ENCODE measurements around the gene ACOX2.

ACOX2 gene

DNA sequence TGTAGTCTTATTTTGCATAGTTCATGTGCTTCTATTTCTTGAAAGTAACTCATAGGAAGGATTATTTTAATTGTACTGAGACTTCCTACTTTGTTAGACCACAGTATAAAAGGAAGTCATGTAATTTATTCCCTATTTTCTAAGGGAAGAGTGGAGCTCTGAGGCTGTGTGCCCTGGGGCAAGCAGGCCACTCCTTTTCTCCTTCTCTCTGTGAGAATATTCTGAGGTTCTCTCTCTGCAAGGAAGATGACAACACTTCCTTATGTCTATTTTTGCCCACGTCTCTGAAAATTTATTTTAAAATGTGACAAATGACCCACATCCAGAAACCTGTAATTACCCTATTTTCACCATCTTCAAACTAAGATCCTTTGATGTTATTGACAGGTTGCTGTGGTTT, 34.1 kb downstream of the ACOX2 start:
- no peak for DNase-seq (ENCODE audit: low spot score)

DNA sequence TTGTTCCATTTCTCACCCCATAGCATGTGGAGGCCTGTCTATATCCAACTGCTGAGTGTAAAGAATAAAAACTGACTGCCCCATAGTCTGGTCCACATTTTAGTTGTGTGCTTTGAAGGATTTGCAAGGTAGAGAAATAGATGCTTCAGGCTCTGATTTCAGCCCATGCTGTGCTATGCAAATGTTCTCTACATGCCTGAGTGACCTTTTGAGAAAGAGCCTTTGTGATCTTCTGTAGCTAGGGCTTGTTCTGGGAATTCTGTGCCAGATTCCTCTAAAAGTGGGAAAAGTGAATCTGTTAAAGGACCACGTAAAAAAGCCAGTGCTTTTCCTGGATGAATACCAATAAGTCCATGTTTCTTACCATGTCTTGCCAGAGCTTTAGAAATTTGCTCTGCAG, 39.9 kb downstream of the ACOX2 start:
- peak; percentile 44 for DNase-seq (ENCODE audit: low spot score)

DNA sequence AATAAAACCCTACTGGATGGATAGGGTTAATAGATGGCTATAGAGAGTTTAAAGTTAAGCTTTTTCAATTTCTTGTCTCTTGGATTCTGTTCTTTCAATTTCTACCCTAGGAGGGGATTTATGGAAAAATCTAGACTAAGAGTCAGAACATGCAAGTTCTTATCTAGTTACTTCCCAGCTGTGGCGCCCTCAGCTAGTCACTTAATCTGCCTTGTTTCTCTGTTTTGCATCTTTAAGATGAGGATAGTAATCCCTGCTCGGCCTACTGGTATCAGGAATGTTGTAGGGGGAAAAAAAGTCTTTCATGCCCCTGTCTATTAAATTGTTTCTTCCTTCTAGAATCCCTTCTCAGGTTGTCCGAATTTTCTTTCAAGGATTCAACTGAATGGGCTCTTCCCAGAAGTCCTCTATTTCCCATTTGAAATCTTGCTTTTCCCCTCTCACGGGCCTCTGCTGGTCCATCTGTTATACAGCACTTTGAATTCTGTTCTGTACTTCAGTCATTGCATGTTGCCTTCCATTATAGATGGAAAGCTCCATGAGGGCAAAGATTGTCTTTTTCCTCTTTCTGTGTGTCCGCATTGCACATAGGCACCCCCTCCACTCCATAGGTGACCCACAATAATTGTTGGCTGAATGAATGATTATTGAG, 40.7 kb downstream of the ACOX2 start:
- no peak for DNase-seq (ENCODE audit: low spot score)

DNA sequence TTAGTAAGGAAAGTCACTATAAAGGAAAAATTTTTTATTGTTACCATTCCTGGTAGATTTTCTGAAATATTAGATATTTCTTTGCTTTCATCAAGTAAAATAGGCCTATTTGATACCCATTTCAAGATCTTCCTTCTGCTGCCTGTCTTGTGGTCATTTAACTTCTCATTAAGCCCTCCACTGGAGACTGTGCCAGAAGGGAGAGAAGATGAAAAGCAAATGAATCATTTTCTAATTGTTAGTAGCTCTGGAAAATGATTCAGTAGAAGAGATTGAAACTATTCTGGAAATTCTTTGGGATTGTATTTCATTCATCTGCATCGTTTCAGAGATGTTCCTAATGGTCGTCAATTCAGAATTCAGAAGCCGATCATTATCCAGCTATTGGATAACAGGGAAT, 41.9 kb downstream of the ACOX2 start:
- no peak for DNase-seq (ENCODE audit: low spot score)

DNA sequence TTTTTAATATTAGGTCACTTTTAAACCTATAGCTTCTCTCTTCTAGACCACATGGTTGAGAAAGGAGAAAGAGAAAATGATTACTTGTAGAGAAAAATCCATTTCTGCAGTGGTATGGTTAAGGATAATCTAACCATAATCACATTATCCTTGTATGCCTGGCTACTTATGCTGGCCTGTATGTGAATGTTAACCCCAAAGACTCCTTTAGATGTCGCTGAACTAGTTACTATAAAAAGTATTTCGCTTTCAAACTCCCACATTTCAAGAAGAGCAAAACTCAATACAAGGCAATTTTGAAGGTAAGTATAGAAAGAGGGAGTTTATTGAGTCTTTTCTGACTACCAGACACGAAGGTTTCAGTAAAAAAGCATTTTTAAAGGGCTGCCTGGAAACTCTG, 42.9 kb downstream of the ACOX2 start:
- no peak for DNase-seq (ENCODE audit: low spot score)

DNA sequence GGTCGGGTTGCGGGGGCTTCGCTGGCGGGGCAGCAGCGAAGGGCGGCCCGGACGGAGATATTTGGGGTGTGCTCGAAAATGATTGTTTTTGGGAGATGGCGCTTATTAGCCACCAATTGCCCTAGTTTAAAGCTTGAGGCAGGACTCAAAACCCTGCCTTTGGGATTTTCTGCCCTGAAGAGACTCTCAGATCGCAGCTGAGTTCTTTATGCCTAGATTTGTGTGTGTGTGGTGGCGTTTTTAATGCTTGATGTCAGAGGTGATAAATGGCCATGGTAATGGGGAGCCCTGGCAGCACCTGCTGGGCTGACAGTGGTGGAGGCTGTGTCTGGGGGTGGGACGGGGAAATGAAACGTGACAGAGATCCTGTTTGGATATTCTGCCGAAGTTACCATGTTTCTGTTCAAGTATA, 44.5 kb downstream of the ACOX2 start:
- no peak for DNase-seq (ENCODE audit: low spot score)

DNA sequence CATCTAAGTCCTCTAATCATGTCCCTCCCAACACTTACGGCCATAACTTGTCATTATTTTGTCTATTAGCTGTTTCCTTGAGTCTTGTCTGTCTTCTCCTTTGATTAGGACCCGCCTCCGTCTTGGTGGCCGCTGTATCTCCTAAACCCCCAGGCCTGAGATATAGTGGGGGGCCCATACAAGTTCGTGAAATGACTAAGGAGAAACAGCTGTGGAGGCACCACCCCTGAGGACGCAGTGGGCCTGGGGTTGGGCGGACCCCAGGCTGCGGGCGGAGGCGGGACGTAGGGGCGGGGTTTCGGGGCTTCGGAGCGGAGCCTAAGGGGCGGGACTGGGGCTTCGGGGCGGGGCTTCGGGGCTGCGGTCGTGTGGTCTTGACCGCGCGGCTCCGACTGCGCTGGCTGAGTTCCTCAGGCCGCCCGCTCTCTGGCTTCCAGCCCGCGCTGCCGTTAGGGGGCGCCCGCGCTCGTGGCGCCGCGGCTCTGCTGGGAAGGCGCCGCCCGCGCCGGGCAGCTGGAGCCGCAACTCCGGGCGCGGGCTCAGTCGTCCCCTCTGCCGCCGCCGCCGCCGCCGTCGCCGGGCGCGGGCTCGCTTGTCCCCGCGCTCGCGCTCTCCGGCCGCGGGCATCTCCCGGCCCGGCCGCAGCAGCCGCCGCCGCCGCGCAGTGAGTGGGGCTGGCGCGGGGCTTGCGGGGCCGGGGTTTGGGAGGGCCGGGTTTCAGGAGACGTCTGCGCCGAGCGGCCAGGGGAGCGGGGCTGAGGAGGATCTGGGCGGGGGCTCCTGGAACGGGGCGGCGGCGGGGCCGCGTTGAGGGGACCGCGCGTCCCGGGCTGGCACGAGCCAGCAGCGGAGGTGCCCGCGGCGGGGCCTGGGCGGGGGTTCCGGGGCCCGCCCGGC, 45.2 kb downstream of the ACOX2 start, which contains the start of gene KCTD6:
Gene KCTD6, plus strand, starts transcription at position 591 of the 897 bp plus-strand sequence. CDS start 6,660 bp downstream, outside the sequence.
- peak; percentile 96 for DNase-seq (ENCODE audit: low spot score)

DNA sequence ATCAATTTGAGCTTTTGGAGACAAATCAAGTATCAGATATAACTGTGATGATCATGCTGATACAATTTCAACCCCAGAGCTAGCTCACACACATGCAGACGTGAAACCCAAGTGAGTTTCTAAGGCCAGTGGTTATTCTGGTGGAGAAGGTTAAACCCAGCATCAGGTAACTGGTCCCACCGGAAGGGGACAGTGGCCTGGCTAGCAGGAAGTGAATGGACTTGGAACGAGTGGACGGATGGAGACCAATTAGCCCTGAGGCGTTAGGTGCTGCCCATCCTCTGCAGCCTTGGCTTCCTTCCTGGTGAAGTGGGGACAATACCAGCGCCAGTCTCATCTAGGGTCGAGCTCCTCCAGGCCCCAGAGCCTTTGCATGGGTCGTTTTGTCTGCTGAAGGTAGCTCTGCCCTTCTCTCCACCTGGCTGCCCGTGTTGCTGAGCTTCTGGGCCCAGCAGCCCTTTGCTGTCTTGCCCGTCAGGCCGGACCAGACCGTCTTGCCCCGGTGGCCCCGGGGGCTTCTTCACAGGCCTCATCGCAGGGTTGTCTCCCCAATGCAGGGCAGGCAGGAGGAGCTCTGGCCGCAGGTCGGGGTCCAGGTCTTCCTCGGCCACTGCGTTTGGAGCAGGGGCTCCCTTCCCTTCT, 46.0 kb downstream of the ACOX2 start:
- DNase-seq (ENCODE audit: low spot score): no peak

DNA sequence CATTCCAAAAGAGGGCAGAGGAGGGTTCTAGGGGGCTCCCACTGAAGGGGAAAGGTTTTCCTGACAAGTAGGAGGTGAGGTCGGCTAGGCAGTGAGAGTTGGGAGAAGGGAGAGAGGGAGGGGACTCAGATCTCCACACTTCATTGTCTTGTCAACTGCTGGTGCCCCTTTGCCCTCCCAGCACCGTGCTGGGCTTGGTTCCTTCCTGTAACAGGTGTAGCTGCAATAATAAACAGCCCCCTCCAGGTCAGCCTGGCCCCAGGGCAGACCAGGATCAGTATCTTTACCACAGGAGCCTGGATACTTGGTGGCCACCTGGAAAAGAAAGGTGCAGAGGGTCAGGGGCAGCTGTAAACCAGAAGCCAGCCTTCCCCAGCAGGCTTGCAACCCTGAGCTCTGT, 48.0 kb downstream of the ACOX2 start:
- DNase-seq (ENCODE audit: low spot score): no peak

DNA sequence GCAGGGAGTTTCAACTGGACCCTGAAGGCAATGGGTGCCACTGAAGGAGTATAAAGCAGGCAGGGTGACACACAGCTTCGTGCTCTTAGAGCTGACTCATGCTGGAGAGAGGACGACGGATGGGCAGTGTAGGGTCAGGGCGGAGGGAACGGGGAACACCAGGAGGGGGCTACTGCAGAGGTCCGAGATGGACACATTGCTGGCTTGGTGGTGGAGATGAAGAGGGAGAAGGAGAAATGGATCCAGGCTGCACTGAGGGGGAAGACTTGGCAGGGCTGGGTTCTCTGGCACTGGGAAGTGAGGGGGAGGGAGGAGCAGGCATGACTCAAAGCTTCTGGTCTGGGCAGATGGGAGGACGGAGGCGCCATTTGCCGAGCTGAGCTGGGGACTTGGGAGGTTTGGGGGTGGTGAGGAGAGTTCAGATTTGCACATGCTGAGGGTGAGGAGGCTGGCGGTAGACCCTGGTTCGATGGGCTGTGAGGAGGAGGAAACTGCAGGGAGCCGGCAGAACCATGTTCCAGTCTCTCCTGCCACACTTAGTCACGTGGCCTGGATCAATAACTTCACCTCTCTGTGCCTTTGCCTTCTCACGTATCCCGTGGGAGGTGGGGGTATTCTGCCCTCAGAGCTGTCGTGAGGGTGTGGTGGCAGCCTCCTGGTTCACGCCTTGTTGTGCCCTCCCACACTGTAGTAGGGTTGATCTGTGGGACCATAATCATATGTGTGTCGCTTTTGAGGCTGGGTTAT, 49.7 kb downstream of the ACOX2 start:
- DNase-seq (ENCODE audit: low spot score): no peak

DNA sequence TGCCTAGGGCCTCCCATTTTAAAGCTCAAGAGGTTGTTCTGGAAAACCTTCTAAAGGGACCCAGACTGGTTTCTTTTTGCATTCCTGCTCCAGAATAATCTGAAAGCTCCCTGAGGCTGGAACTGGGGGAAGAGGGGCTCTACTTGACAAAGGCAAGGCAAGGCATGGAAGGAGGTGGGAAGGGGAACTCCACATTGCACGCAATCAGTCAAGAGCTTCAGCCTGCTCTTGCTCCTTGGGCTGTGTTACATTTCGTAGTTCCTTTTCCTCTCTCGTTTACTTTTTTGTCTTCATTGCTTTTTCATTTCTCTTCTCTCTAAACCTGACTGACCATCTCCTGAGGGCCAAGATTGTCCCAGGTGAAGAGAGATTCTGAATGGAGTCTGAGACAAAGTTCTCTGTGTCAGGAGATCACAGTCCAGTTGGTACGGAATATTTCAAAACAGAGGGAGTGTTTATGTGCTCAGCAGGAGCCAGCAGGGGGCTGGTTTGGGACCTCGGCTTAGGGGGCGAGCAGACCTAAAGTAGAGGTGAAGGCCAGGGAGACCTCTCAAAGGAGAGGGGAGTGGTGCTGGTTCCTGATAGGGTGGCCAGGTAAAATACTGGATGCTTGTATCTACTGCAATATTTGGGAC, 51.1 kb downstream of the ACOX2 start:
- no peak for DNase-seq (ENCODE audit: low spot score)

DNA sequence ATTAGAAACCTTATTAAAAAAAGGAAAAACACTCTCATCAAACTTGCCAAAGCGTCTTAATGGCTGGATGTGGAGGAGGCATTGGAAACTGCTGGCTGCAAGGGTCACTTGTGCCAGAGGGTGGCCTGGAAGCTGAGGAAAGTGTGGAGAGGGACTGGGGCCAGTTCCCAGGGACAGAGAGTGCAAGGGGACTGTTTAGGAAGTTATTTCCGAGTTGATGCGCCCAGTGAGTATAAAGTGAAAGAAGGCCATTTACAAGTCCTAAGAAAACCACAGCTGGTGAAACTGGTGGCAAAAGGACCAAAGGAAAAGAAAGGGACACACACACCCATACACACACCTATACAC, 52.3 kb downstream of the ACOX2 start:
- DNase-seq (ENCODE audit: low spot score): no peak

DNA sequence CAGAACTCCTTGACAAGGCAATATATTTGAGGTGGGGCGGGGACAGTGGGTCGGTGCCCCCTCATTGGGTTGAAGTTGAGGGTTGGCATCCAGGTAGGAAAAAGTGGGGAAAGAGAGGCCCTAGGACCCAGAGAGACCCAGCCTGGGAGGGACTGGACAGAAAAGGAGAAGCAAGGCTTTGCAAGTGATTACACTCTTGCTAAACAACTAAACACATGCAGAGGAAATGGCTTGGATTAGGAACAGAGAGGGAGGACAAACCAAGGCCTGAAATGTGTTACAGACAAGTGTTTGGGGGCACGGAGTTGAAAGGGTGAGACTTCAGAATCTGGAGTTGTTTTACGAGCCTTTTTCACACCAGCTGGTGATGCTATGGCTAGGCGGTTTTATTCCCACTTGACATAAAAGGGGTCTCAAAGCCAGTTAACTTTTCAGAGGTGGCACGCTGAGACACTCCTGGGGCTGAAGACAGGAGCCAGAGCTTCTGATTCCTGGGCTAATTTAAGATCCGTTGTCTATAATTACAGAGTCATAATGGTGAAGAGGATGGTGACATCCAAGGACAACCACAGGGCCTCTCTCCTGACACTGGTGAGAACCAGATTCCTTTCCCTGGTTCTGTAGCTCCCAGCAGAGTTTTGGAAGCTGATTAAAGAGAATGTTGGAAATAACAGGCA, 52.8 kb downstream of the ACOX2 start:
- no peak for DNase-seq (ENCODE audit: low spot score)

DNA sequence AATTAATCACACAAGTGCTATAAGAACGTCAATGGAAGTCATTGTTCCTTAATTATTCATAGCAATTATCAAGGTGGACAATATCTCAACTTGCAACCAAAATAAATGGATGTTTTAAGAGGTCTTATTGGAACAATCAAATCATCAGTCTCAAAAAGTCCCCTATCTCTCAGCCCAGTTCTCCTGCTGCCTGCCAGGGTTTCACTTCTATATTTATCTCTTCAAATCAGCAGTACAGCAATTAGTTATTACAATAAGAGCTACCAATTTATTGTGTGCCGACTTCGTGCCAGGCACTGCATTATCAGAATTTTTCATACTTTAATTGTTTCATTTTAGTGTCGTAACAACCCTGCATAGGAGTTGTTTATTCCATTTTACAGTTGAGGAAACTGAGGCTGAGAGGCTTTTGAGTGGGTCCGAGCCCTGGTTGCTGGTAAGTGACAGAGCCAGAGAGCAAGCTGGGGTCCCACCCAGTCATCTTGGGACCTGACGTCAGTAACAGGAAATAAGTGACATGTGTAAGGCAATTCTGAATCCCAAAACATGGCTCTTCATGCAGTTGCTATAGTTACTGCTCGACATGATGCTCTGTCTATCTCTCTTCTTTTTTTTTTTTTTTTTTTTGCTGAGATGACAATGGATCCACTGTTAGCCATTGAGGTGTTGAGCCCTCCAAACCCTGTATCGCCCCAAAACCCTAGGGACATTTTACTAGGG, 53.9 kb downstream of the ACOX2 start:
- DNase-seq (ENCODE audit: low spot score): no peak

DNA sequence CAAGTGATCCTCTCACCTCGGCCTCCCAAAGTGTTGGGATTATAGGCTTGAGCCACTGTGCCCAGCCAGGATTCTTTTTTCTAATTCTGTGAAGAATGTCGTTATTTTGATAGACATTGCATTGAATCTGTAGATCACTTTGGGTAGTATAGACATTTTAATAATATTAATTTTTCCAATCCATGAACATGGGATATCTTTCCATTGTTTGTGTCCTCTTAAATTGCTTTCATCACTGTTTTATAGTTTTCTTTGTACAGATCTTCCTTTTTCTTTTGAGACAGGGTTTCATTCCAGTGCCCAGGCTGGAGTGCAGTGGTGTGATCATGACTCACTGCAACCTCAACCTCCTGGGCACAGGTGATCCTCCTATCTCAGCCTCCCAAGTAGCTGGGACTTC, 56.7 kb downstream of the ACOX2 start:
- DNase-seq (ENCODE audit: low spot score): no peak

DNA sequence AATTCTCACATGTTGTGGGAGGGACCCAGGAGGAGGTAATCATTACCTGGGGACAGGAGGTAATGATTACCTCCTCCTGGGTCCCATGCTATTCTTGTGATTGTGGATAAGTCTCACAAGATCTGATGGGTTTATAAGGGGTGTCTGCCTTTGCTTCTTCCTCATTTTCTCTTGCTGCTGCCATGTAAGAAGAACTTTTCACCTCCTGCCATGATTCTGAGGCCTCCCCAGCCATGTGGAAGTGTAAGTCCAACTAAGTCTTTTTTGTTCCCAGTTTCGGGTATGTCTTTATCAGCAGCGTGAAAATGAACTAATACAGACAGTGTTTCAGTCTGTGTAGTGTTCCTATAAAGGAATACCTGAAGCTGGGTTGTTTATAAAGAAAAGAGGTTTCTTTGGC, 58.2 kb downstream of the ACOX2 start:
- DNase-seq (ENCODE audit: low spot score): no peak

DNA sequence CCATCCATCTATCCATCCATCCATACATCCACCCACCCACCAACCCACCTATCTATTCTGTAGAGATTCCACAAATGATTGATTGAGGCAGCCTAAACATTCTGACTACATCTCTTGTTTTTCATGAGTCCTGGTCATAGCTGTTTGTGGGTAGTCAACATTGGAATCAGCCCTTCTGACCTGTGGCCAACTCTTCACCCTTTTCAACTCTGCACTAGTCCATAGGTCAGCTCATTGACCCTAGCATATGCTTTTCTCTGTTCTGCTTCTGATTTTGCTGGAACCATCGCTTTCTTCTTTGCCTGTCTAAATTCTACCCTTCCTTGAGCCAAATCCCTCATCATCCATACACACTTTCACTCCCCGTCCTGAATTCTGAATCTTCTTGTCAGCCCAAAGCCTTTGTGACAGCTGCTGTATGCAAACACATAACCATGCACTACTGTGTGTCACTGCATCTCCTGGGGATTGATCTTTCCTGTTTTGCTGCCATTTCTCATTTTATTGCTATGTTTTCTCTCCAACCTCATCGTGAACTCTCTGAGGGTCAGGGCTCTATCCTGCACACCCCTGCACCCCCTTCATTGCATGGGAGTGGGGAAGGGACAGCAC, 61.9 kb downstream of the ACOX2 start:
- no peak for DNase-seq (ENCODE audit: low spot score)

DNA sequence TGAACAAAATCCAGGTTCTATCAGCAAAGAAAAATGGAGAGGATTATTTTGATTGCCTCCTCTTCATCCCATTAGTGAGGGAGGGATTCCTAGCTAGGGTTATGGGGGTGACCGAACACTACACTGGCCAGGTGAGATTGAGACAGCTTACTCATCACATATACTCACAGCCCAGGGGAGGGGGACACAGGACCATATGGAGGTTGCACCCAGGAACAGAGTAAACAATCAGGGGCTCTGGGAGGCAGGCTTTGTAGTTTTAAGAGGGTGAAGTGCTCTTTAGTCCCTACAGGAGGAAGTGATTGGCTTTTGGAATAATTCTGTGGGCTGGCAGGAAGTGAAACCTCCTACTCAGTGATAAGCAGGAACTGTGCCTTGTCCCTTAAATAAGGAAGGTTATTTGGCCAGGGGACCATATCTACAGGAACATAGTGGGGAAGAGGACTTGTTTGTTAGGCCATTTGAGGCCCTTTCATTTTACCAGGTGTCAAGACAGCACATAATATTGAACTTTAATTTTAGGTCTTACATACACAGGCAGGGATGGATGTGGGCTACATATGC, 62.6 kb downstream of the ACOX2 start:
- DNase-seq (ENCODE audit: low spot score): no peak

DNA sequence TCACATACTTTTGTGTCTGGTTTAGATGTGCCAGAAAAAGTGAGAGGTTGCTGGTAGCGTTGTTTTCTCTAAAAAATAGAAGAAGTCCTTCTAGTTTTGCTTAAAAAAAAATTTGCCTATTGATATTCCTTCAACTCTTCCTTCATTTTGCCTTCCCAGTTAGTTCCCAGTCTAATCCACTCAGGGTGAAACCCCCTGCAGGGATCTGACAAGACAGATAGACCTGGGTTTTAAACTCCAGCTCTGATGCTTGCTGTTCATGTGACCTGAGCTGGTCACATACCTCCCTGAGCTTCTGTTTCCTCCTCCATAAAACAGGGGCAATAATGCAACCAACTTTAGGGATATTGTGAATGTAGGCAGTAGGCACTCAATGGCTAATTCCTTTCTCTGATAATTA, 63.7 kb downstream of the ACOX2 start:
- DNase-seq (ENCODE audit: low spot score): no peak

Data from iPS-NIHi11 (cell line).